Liver (tissue), 9 donors: ENCODE measurements around the gene GJD3. TPM values are rescaled to one million over a fixed set of nuclear protein-coding genes. Genes with fewer than 3 reads are reported as not detected.
A peak's percentile ranks its signal among the peaks of the same experiment; 100 is the strongest.

Source experiments
- DNase-seq: peaks from one replicate; pipeline ENCODE4 v3.0.0-alpha.2; 2017; ENCODE audit warnings: low spot score
- H3K27ac ChIP-seq, 2 donors: one replicate each; pipeline ENCODE4 v1.7.0; 2013; ENCODE audit warnings: inconsistent platforms in 2 of 2, low read length in 2 of 2, control low read depth in 1 of 2, low read depth in 1 of 2, mild to moderate bottlenecking in 1 of 2
- H3K27me3 ChIP-seq, 4 donors: one replicate each; pipeline versions ENCODE4 v1.6.1 to v1.7.0; 2013; ENCODE audit warnings: low read length in 3 of 4, inconsistent platforms in 1 of 4, mild to moderate bottlenecking in 1 of 4, moderate library complexity in 1 of 4; ENCODE audit not compliant: control insufficient read depth in 4 of 4, insufficient read depth in 4 of 4
- H3K36me3 ChIP-seq, 4 donors: one replicate each; pipeline versions ENCODE4 v1.6.1 to v1.7.0; 2013; ENCODE audit warnings: low read length in 3 of 4, mild to moderate bottlenecking in 3 of 4, low read depth in 1 of 4, moderate library complexity in 1 of 4; ENCODE audit not compliant: control insufficient read depth in 4 of 4, insufficient read depth in 3 of 4
- H3K4me1 ChIP-seq, 4 donors: one replicate each; pipeline versions ENCODE4 v1.6.1 to v1.7.0; 2013; ENCODE audit warnings: low read length in 3 of 4, mild to moderate bottlenecking in 3 of 4, moderate library complexity in 1 of 4; ENCODE audit not compliant: control insufficient read depth in 4 of 4, insufficient read depth in 4 of 4
- H3K4me3 ChIP-seq, 3 donors: one replicate each; pipeline versions ENCODE4 v1.6.1 to v1.7.0; 2013; ENCODE audit warnings: low read length in 3 of 3, control low read depth in 1 of 3, low read depth in 1 of 3, mild to moderate bottlenecking in 1 of 3
- H3K9ac ChIP-seq, 2 donors: one replicate each; pipeline ENCODE4 v1.7.0; 2013; ENCODE audit warnings: low read length in 2 of 2, mild to moderate bottlenecking in 2 of 2, moderate library complexity in 2 of 2, control low read depth in 1 of 2, low read depth in 1 of 2
- H3K9me3 ChIP-seq, 4 donors: one replicate each; pipeline versions ENCODE4 v1.6.1 to v1.7.0; 2013; ENCODE audit warnings: low read length in 3 of 4; ENCODE audit not compliant: control insufficient read depth in 4 of 4
- ATF3 ChIP-seq: IDR thresholded peaks from 2 replicates; pipeline ENCODE4 v1.6.1; 2016; ENCODE audit warnings: antibody characterized with exemption
- EGR1 ChIP-seq, 2 donors: IDR thresholded peaks; 2 replicates each; pipeline ENCODE4 v1.6.1; 2016 to 2018; ENCODE audit warnings: antibody characterized with exemption in 2 of 2, low read depth in 2 of 2
- FOXA1 ChIP-seq: IDR thresholded peaks from 2 replicates; pipeline ENCODE4 v1.6.1; 2016; ENCODE audit warnings: antibody characterized with exemption
- FOXA2 ChIP-seq: IDR thresholded peaks from 2 replicates; pipeline ENCODE4 v1.6.1; 2016; ENCODE audit warnings: antibody characterized with exemption
- GABPA ChIP-seq, 2 donors: IDR thresholded peaks in 1 of 2; conservative IDR thresholded peaks in 1 of 2; 2 replicates each; pipeline ENCODE4 v1.6.1; 2016; ENCODE audit warnings: antibody characterized with exemption in 2 of 2, mild to moderate bottlenecking in 1 of 2, moderate library complexity in 1 of 2
- HNF4A ChIP-seq, 2 donors: conservative IDR thresholded peaks; 2 replicates each; pipeline ENCODE4 v1.6.1; 2016; ENCODE audit warnings: antibody characterized with exemption in 2 of 2, mild to moderate bottlenecking in 2 of 2
- HNF4G ChIP-seq: IDR thresholded peaks from 2 replicates; pipeline ENCODE4 v1.6.1; 2016; ENCODE audit warnings: antibody characterized with exemption
- JUND ChIP-seq, 2 donors: IDR thresholded peaks; 2 replicates each; pipeline ENCODE4 v1.6.1; 2016; ENCODE audit warnings: antibody characterized with exemption in 2 of 2
- MAX ChIP-seq: IDR thresholded peaks from 2 replicates; pipeline ENCODE4 v1.6.1; 2016; ENCODE audit warnings: antibody characterized with exemption
- NR2F2 ChIP-seq: IDR thresholded peaks from 2 replicates; pipeline ENCODE4 v1.6.1; 2016; ENCODE audit warnings: antibody characterized with exemption
- RAD21 ChIP-seq, 2 donors: IDR thresholded peaks; 2 replicates each; pipeline ENCODE4 v1.6.1; 2016; ENCODE audit warnings: antibody characterized with exemption in 2 of 2, mild to moderate bottlenecking in 2 of 2
- REST ChIP-seq: IDR thresholded peaks from 2 replicates; pipeline ENCODE4 v1.6.1; 2016; ENCODE audit warnings: antibody characterized with exemption, mild to moderate bottlenecking
- RXRA ChIP-seq, 2 donors: IDR thresholded peaks; 2 replicates each; pipeline ENCODE4 v1.6.1; 2017 to 2018; ENCODE audit warnings: antibody characterized with exemption in 2 of 2, mild to moderate bottlenecking in 1 of 2
- SP1 ChIP-seq: IDR thresholded peaks from 2 replicates; pipeline ENCODE4 v1.6.1; 2018; ENCODE audit warnings: antibody characterized with exemption, mild to moderate bottlenecking
- TAF1 ChIP-seq: conservative IDR thresholded peaks from 2 replicates; pipeline ENCODE4 v1.6.1; 2016; ENCODE audit warnings: antibody characterized with exemption, mild to moderate bottlenecking
- ZBTB33 ChIP-seq: IDR thresholded peaks from 2 replicates; pipeline ENCODE4 v1.6.1; 2016; ENCODE audit warnings: antibody characterized with exemption
- WGBS: extraction: QIAGEN DNeasy Blood & Tissue Kit; methylation state at CpG from one replicate; pipeline ENCODE4 v1.1.7; 2013; 5-methylcytosine and 5-hydroxymethylcytosine counted together
- polyA plus RNA-seq, 2 donors: library from polyadenylated mRNA; stranded (reverse) in 1 of 2; unstranded in 1 of 2; fragments of 200-250 nt in 1 of 2; fragments of >200 nt in 1 of 2; fragmentation: Nextera tagmentation in 1 of 2; extraction: Ambion mirVana in 1 of 2; gene quantifications; one replicate each; pipeline versions ENCODE4 v1.2.1 to v1.2.3, GENCODE V29; 2013 to 2015
- total RNA-seq, 2 donors: library from RNA; depleted of rRNA; stranded (reverse); fragments of >200 nt; gene quantifications; one replicate each; pipeline ENCODE4 v1.2.3, GENCODE V29; 2014
- donor health status: healthy.
- donor health status: healthy.
- donor health status: healthy.
- donor health status: healthy.
- donor health status: healthy.

GJD3 gene
- total and polyA plus RNA-seq, 4 donors, result 0.47 to 0.59 (median 0.48) TPM; not detected in 1

- Histone ChIP-seq H3K9ac (no peak overlapping the region), H3K27me3 (no peaks in the 10 kb centered on the region), H3K4me3 (no peak overlapping the region), H3K36me3 (peaks cover 0 to 4% (median 2%) of the 10 kb centered on the region in 4 donors), H3K9me3 (no peaks in the 10 kb centered on the region), H3K4me1 (peaks cover 47 to 98% (median 95%) of the 10 kb centered on the region in 4 donors), H3K27ac (peak overlapping the region; percentile 52 to 97)
- DNase-seq, result no peak
- WGBS, result 49% methylated on average over 5 of the region's 5 CpGs
- TF ChIP-seq NR2F2 (no peak), RXRA (IDR thresholded peaks at IDR 0.05) (no peak), HNF4G (no peak), ZBTB33 (no peak), MAX (no peak)
Observed at GRCh38 chr17:40348136-40348504, 16.4 kb downstream of the GJD3 start.

GRCh38 chr17:40347319-40348135 lies 17.0 kb downstream of the GJD3 start:
- Histone ChIP-seq H3K4me3 (no peak overlapping the region), H3K27ac (peak overlapping the region; percentile 97 to 99), H3K4me1 (peaks cover 47 to 97% (median 91%) of the 10 kb centered on the region in 4 donors), H3K9me3 (no peaks in the 10 kb centered on the region), H3K36me3 (peaks cover 0 to 4% (median 2%) of the 10 kb centered on the region in 4 donors), H3K9ac (no peak overlapping the region), H3K27me3 (no peaks in the 10 kb centered on the region)
- WGBS, result 50% methylated on average over 9 of the region's 9 CpGs
- DNase-seq, result peak; percentile 35
- TF ChIP-seq TAF1 (no peak), GABPA (IDR thresholded peaks at IDR 0.05 in 1 of 2, conservative IDR thresholded peaks at IDR 0.05 in 1 of 2) (peak in 1 of 2 donors; percentile 19), JUND (IDR thresholded peaks at IDR 0.05) (no peak), HNF4A (conservative IDR thresholded peaks at IDR 0.05) (no peak), NR2F2 (peak; percentile 27)

GRCh38 chr17:40346765-40347158 lies 17.8 kb downstream of the GJD3 start:
- H3K27me3 ChIP-seq, result no peaks in the 10 kb centered on the region
- peak overlapping the region; percentile 97 to 99 for H3K27ac ChIP-seq
- no peak overlapping the region for H3K4me3 ChIP-seq
- peaks cover 47 to 89% (median 83%) of the 10 kb centered on the region in 4 donors for H3K4me1 ChIP-seq
- no peak for DNase-seq
- peak overlapping the region in 1 of 2 donors; percentile 17 for H3K9ac ChIP-seq
- peaks cover 0 to 4% (median 2%) of the 10 kb centered on the region in 4 donors for H3K36me3 ChIP-seq
- no peaks in the 10 kb centered on the region for H3K9me3 ChIP-seq
- WGBS, result 16% methylated on average over 1 of the region's 1 CpG
- TF ChIP-seq GABPA (IDR thresholded peaks at IDR 0.05 in 1 of 2, conservative IDR thresholded peaks at IDR 0.05 in 1 of 2) (no peak), RAD21 (IDR thresholded peaks at IDR 0.05) (no peak), FOXA1 (no peak), JUND (IDR thresholded peaks at IDR 0.05) (no peak), EGR1 (IDR thresholded peaks at IDR 0.05; ENCODE audit: low read depth in 2 of 2) (no peak), FOXA2 (no peak), REST (no peak), SP1 (no peak), ZBTB33 (no peak), ATF3 (no peak)
